Kidney capillary endothelial cell (primary cell): ENCODE measurements around the gene RYR1.
"Not testable (repeated sequence)": the region's sequence is repeated elsewhere in the genome, so short reads cannot be mapped to it uniquely, and the experiment has no call there.

ENCODE experiments used
- DNase-seq: peaks from one replicate; pipeline ENCODE4 v3.0.0-alpha.2; 2018; ENCODE audit warnings: low spot score

The RYR1 gene

DNA sequence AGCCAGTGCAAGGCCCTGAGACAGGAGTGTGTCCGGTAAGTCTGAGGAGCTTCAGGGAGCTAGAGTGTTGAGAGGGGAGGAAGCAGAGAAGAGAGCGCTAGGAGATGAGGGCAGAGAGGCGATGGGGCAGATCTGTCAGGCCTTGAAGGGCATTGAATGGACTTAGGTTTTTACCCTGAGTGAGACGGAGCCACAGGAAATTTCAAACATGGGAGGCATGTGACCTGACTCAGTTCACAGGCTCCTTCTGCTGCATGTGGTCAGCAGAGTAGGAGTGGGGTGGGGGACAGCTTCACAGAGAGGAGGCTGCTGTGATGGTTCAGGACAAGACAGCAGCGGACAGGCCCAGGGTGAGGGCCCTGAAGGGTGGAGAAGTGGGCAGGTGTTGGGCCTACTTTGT lies 33.1 kb upstream of the RYR1 start:
- no peak for DNase-seq

DNA sequence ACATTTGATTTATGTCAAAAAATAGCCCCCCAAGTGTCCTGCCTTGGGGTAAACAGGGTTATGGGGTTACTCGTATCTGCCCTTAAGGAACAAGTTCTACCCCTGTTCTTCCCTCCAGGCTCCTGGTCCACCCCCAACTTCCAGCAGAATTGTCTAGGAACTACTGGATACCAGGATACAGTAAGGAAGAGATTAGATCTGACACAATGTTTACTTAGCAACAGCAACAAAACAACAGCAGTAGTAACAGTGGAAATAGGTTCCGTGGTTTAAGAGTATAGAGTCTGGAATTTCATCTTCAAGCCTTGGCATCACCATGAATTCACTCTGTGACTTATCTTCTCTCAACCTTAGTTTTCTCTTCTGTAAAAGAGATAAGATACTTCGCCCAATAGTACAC lies 32.3 kb upstream of the RYR1 start:
- DNase-seq = no peak

DNA sequence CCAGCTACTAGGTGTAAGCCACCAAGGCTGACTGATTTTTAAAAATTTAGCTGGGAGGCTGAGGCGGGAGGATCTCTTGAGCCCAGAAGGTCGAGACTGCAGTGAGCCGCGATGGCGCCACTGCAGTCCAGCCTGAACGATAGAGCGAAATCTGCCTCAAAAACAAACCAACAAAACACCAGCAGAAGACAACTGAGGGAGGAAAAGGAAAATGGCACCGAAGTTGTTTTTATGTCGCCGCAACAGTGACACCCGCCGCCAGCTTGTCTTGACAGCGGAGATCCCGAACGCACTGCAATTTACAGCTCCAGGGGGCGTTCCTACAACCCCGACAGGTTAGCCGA lies 30.9 kb upstream of the RYR1 start:
- DNase-seq = no peak

DNA sequence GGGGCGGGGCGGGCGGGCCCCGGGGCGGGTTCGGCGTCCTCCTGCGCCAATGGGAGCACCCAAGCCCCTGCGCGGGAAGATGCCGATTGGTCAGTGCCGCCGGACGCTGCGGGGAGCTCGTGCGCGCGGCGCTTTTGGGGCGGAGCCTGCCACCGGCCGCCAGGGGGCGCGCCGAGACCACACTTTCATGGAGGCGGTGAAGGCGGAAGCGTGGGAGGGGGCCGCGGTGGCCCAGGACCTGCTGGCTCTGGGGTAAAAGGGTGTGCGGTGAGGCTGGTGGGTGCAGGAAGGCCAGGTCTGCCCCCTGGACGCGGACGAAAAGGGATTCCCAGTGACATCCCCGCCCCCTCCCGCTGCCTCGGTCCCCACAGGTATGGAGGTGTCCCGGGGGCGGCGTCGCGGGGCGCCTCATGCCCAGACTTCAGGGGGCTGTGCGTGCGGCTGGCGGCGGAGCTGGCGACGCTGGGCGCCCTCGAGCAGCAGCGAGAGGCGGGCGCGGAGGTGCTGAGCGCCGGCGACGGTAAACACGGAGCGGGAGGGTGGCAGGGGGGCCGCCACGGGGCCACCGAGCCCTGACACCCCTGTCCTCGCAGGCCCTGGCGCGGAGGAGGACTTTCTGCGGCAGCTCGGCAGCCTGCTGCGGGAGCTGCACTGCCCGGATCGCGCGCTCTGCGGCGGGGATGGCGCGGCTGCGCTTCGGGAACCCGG lies 30.4 kb upstream of the RYR1 start, which contains the start of gene FAM98C:
Gene FAM98C (plus strand): TSS at position 127 of the 708 bp plus-strand sequence. CDS start 61 bp downstream, at position 188.
- DNase-seq = peak; percentile 93

DNA sequence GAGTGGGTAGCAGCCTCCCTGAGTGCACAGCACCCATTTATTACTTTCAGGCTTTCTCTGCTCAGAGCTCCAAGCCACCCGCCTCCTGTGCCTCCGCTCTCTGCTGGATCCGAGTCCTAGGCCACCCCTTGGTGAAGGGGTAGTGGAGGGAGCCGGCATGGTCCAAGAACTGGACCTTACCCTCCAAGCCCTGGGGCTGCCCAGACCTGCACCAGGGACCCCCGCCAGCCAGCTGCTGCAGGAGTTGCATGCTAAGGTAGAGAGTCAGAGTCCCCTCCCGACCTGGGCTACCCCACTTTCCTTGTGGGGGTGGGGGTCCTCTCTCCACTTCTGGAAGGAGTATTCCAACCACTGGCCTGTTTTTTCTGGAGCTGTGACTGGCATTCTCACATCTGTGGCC lies 28.6 kb upstream of the RYR1 start:
- DNase-seq = no peak

DNA sequence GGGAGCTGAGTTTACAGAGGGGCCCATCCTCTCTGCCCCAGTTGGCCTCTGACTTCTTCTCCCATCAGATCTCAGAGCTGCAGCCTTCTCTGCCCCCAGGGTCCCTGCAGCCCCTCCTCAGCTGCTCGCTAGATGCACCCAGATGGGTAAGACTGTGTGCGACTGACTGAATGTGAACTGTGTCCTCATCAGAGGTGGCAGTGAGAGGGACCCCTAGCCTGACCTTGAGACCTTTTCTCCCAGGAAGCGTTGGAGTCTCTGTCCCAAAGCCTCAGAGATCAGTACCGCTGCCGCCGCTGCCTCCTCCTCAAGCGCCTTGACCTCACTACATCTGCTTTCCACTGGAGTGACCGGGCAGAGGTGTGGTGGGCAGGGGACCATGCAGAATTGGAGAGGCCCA lies 28.2 kb upstream of the RYR1 start:
- DNase-seq = no peak

DNA sequence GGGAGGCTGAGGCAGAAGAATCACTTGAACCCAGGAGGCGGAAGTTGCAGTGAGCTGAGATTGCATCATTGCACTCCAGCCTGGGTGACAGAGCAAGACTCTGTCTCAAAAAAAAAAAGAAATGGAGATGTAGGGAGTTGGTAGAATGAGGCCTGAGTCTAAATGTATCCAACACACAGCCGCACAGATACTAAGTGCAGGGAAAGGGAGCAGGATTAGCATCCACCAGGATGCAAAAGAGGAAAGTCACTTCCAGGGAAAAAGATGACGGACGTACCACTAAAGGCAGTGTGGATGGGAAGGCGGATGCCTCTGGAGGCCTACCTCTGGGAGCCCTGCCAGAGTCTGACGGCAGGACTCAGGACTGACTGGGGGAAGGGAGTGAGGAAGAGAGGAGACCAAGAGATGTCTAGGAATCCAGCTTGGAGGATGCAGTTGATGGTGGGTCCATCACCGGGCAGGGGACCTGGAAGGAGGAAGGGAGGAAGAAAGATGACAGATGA lies 23.8 kb upstream of the RYR1 start:
- no peak for DNase-seq

DNA sequence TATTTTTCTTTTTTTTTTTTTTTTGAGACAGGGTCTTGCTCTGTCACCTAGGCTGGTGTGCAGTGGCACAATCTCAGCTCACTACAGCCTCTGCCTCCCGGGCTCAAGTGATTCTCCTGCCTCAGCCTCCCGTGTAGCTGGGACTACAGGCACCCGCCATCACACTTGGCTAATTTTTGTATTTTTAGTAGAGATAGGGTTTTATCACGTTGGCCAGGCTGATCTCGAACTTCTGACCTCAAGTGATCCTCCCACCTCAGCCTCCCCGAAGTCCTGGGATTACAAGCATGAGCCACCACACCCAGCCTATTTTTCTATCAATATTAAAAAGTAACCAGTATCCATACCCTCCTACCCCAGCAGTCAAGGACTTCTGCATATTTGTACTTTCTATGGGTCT lies 23.1 kb upstream of the RYR1 start:
- DNase-seq = not testable (repeated sequence)

DNA sequence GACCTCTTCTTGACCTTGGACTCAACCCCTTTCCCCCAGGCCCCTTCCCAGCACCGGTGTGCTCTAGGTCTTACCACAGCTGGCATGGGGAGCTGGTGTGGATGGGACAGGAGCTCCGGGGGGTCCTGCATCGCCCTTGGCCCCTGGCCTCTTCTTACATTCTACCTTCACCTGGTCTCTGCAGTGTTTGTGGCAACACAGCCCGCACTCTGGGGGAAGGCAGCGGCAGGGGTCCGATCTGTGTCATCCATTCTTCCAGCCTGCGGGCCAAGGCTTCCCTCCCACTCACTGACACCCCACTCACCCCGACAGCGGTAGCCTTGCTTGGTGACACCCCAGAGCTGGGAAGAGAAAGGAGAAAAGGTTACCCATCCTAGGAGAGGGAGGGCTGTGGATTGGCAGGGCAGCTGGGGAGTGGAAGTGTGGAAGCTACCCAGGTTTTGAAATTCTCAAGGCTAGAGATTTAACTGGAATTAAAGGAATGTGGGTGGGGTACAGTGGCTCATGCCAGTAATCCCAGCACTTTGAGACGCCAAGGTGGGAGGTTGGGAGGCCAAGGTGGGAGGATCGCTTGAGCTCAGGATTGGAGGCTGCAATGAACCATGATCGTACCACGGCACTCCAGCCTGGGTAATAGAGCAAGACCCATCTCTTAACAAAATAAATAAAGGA lies 22.3 kb upstream of the RYR1 start:
- DNase-seq = no peak

DNA sequence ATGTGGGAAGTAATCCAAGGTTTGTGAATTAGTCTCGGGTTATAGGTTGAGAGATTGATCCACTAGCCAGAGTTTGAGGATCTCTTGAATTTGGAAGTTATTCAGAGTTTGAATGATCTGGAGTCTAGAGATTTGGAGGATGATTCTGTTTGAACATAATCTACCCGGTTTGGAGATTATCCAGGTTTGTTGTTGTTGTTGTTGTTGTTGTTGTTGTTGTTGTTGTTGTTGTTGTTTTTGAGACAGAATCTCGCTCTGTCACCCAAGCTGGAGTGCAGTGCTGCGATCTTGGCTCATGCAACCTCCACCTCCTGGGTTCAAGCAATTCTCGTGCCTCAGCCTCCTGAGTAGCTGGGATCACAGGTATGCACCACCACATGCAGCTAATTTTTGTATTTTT lies 21.6 kb upstream of the RYR1 start:
- not testable (repeated sequence) for DNase-seq

DNA sequence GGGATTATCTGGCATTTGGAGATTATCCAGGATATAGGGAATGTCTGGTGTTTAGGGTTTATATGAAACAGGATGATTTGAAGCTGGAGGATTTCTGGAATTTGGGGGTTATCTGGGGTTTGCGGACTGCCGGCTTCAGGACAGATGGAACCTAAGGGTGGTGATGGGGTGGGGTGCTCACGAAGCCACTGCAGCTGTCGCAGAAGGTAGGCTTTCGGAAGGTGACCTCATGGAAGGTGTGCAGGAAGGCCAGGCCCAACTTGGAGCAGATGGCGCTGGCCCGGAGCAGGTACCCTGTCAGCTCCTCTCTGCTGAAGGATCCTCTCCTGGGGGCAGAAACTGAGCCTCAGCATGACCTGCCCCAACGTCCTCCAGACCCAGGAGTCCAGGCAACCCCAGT lies 21.0 kb upstream of the RYR1 start:
- DNase-seq = no peak

DNA sequence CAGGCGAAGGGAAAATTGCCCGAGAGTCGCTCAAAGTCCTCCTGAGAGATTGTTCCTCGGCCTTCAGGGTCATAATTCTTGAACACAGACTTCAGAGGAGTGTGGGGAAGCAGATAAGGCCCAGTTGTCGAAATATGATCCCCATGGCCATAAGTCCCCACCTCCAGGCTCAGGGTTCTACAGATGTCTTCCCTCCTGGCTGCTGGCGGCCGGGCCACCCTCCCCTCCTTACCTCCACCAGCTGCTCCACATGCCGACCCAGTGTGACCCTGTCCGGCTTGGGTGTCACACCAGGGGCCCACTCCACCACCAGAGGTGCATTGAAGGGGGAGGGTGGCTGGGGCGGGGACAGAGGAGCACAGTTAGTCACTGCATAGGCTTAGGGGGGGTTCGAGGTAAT lies 20.5 kb upstream of the RYR1 start:
- DNase-seq = no peak

DNA sequence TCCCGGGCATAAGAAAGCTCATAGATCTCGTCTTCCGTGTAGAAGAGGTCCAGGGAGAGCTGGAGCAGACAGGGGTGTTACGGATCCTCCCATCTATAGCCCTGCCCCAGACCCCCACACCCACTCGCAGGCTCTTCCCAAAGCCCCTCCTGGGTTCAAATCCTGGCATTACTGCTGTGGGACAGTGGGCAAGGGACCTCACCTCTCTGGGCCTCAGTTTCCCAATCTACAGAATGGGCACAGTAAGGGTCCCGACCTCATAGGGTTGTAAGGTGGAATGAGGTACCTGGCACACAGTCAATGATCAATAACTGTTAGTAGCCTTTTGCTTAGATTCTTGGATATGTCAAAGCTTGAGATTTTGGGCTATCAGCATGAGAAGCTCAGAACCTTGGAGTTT lies 20.1 kb upstream of the RYR1 start:
- no peak for DNase-seq

DNA sequence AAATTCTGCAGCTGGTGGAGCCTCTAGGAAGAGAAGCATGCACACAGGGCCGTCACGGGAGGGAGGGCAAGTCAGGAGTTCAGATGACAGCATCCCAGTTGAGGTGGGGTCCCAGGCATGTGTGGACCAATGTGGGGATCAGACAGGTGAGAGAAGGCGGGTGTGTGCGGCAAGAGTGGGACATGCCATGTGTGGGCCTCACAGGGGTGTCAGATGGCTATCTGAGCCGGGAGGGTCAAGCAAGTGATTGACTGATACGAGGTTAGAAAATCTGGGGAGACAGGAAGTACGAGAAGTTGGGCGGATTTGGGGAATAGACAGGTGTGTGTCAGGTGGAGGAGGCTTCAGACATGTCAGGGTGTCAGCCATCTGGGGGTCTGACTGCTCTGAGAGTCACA lies 16.3 kb upstream of the RYR1 start:
- no peak for DNase-seq

DNA sequence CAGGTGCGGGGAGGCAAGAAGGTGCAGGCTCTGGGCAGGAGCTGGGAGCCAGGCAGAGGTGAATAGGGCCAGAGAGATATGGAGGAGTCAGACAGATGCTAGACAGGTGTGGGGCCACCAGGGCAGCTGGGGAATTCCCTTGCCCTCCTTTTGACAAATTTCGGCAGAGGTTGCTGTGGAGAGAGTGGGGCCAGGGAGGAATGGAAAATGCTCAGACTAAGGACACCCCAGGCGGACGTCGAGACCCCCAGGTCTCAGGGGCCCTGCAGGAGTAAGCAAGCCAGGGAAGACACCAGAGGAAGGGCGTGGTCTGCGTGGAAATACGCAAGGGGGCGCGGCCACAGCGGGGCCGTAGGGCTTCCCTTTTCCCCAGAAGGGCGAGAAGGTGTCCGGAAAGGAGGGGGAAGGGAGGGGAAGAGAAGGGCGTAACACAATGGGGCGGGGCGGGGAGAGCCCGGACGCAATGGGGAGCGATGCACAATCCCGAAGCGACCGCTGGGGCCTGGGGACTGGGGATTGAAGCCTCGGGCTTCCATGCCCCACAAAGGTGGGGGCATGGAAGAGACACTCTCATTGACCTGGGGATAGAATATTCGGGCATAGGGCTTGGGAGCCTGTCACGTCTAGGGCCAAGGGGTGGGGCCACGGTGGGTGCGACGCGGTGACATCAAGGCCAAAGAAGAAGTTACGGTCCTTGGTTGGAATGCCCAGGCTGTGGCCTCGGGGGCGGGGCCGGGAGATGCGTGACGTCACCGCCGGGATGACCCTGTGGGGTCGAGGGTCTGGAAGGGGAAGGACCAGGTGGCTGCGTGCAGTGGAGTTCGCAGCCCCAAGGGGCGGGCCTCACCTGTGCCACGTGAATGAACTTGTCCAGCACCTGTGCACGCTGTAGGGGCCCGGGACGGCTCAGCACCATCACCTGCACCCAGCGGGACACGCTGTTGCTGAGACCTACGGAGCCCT lies 15.7 kb upstream of the RYR1 start:
- no peak for DNase-seq

DNA sequence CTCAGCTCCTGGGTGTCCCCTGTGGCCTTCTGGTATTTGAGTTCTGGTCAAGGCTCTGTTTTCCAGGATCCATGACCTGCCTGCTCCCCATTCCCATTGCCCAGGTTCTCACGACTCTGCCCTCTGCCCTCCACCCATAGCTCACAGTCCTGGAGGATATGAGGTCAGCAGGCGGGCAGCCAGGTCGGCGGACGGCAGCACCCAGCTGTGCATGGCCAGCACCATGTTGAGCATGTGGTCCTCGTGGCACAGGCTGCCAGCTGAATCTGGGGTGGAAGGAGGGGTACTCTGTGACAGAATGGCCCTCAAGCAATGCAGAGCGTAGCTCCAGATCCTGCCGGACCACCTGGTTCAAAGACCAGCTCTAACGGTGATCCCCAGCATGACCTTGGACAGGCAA lies 12.6 kb upstream of the RYR1 start:
- no peak for DNase-seq

DNA sequence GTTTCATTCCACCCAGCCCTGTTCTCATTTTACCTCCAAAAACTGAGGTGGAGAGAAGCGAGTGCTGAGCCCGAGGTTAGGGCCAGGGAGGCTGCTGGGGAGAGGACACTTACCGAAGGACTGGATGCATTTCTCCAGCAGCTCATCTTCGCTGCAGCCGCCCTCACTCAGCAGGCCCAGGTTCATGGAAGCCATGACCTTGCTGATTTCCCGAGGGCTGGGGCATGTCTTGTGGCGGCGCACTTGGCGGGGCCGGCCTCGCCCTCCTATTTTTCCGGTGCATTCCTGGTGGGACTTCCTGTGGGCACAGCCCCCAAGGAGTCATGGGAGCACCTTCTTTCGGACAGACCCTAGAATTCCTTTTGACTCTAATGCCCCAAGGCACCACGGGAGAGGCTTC lies 11.6 kb upstream of the RYR1 start:
- no peak for DNase-seq

DNA sequence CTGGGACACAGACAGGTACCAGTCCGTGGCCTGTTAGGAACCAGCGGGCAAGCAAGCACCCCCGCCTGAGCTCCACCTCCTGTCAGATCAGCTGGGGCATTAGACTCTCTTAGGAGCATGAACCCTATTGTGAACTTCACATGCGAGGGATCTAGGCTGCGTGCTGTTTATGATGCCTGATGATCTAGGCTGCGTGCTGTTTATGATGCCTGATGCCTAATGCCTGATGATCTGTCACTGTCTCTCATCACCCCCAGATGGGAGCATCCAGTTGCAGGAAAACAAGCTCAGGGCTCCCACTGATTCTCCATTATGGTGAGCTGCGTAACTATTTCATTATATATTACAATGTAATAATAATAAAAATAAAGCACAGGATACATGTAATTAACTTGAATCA lies 11.1 kb upstream of the RYR1 start:
- DNase-seq = no peak

DNA sequence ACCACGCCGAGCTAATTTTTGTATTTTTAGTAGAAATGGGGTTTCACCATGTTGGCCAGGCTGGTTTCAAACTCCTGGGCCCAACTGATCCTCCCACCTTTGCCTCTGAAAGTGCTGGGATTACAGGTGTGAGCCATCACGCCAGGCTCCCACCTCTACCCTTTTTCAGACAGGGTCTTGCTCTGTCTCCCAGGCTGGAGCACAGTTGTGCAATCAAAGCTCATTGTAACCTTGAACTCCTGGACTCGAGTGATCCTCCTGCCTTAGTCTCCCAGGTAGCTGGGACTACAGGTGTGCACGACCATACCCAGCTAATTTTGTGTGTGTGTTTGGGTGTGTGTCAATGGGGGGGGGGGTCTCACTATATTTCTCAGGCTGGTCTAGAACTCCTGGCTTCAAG lies 9.2 kb upstream of the RYR1 start:
- DNase-seq = no peak

DNA sequence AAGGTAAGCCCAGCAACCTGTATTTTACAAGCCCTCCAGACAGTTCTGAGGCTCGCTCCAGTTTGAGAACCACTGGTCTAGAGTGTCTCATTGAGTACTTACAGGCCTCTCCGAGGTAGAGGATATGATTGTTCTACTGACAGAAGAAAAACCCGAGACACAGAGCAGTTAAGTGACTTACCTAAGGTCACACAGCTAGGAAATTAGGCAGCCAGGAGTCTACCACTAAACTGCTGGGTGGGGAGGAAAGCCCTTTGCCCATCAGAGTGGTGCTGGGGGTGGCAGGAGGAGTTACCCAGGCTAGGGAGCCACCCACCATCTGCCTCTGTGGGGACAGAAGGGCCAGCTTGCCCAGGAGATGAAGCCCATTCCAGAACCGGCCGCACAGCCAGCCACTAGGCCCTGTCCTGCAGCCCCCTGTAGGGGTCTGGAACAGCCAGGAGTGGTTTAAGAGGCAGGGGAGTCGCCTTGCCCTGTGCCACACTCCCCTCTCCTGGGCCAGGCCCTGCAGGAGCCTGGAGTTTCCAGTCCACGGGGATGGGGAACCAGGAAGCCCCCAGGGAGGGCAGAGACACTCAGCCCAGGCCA lies 8.2 kb upstream of the RYR1 start:
- DNase-seq = no peak

DNA sequence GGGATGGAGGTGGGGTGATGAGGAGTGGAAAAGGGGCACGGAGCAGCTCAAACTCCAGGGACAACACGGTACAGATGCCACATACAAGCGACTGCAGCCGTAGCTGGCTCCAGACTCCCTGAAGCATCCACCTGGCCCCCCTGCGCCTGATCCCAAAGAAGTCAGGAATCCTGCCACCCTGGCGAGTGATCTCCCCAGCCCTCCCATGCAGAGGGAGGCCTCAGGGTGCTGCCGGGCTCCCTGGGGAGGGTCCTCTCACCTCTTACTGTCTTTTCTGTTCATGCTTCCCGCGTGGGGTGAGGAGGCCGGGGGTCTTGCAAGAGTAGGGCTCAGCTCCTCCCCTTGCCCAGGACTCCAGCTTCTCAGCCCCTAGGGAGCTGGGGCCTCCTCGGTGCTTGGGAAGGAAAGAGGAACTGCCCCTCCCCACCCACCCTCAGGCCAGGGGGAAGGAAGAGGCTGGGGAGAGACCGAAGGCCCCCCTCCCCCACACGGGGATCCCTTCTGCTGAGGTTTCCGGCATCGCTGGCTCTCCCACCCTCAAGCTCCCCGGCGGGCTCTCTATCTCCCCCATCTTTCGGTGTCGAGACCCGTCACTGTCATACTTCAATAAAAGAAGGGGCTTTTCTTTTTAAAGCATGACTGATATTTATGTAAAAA lies 7.6 kb upstream of the RYR1 start, which contains the start of gene RASGRP4:
Gene RASGRP4 (minus strand): TSS at position 410 of the 657 bp plus-strand sequence. CDS start 128 bp downstream, at position 282.
- no peak for DNase-seq
